NCI-H2107 (cell line): Measurements from ENCODE around the gene DHFR.
"Not testable (repeated sequence)": the region's sequence is repeated elsewhere in the genome, so short reads cannot be mapped to it uniquely, and the experiment has no call there.

ENCODE experiments used
- DNase-seq: peaks from one replicate; lab custom pipeline; 2025; lab: John Stamatoyannopoulos, UW

The DHFR gene

DNA sequence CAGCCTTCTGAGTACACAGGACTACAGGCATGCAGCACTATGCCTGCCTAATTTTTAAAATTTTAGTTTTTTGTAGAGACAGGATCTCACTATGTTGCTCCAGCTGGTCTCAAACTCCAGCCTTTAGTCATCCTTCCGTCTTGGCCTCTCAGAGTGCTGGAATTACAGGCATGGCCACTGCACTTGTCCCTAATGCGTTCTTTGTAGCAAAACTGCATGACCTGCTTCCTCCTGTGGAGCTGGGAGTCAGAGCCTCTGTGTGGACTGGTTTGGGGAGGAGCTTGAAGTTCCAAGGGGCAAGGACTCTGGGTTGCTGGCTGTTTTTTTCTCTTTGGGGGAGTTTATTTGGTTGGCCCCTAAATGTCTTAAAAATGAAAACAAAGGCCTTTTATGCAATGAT is 62.0 kb downstream of the DHFR start:
- no peak for DNase-seq

- no peak for DNase-seq
Observed at GRCh38 chr5:80592105-80592504, 62.7 kb downstream of the DHFR start.

- no peak for DNase-seq
Observed at GRCh38 chr5:80591352-80591751, 63.4 kb downstream of the DHFR start.

- DNase-seq, result no peak
Observed at GRCh38 chr5:80590766-80591165, 64.0 kb downstream of the DHFR start.

GRCh38 chr5:80588858-80589540 is 65.8 kb downstream of the DHFR start:
- DNase-seq, result no peak

DNA sequence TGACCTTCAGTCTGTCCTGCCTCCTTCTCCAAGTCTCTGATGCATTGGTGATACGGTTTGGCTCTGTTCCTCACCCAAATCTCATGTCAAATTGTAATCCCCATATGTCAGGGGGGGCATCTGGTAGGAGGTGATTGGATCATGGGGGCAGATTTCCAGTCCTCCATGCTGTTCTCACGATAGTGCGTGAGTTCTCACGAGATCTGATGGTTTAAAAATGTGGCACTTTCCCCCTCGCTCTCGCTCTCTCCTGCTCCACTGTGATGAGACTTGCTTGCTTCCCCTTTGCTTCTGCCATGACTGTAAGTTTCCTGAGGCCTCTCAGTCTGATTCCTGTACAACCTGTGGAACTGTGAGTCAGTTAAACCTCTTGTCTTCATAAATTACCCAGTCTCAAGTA is 70.0 kb downstream of the DHFR start:
- no peak for DNase-seq

- DNase-seq, result not testable (repeated sequence)
Observed at GRCh38 chr5:80580291-80580690, 74.5 kb downstream of the DHFR start.

DNA sequence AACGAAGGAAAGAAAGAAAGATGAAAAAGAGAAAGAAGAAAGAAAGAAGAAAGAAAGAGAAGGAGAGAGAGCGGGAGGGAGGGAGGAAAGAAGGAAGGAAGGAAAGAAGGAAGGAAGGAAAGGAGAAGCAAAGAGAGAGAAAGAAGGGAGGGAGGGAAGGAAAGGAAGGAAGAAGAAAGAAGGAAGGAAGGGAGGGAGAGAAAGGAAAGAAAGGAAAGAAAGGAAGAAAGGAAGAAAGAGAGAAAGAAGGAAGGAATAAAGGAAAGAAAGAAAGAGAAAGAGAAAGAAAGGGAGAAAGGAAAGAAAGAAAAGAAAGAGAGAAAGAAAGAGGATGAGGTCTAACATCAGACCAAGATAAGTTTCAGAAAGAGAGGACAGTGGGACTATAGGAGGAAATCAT is 75.7 kb downstream of the DHFR start:
- no peak for DNase-seq

GRCh38 chr5:80577707-80578106 is 77.1 kb downstream of the DHFR start:
- DNase-seq, result no peak

GRCh38 chr5:80576383-80576782 is 78.4 kb downstream of the DHFR start:
- no peak for DNase-seq
